ENCODE measurements around the gene MDM4.

Gene MDM4

GRCh38 chr1:204494281-204495077, 21.7 kb upstream of the MDM4 start, which contains the start of gene PIK3C2B:
Gene PIK3C2B, minus strand, starts transcription at chr1:204494805. Its CDS starts 25,003 bp downstream, at chr1:204469802.
- no peaks in the 10 kb centered on the region for H3K9me3 ChIP-seq (ENCODE audit: control insufficient read depth, low read length)
- H3K9ac ChIP-seq (ENCODE audit: low read length) = peak within 1 kb of the TSS; percentile 89
- peak within 1 kb of the TSS; percentile 97 for H3K4me3 ChIP-seq (ENCODE audit: low read length)
- H3K27me3 ChIP-seq (ENCODE audit: control insufficient read depth, insufficient read depth, low read length) = no peaks in the 10 kb centered on the region
- H3K4me1 ChIP-seq (ENCODE audit: control insufficient read depth, insufficient read depth, low read length) = peaks cover 30% of the 10 kb centered on the region
- H3K36me3 ChIP-seq (ENCODE audit: control insufficient read depth, insufficient read depth, low read length) = peaks cover 3% of the 10 kb centered on the region

DNA sequence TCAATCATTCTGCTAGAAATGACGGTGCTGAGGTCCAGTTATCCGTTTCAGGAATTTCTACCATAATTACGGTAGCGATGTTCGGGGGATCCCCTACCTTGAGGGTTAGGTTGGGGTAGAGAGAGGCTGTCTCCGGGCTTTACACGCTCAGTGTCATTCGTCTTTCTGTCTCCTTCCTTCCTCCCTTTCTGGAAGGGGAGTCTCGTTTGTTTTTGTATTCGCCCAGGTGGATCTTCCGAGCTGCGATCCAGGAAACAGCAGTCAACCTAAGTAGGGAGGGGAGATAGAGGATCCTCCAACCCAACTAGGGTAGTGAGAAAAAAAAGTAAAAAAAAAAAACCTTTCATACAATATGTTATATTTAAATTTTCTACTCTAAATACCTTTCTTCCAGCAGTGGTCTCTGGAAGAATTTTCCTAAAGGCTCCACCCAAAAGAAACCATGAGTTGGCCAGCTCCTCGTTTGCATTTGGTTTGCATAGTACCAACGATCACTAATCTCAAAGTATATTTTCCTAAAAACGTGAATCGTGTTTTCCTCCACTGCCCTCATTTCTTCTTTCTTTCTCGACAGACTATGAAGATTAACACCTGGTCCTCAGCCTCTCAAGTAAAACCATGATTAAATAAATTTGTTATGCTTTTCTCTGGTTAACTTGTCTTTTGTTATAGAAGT, 21.0 kb upstream of the MDM4 start:
- no peaks in the 10 kb centered on the region for H3K27me3 ChIP-seq (ENCODE audit: control insufficient read depth, insufficient read depth, low read length)
- H3K4me1 ChIP-seq (ENCODE audit: control insufficient read depth, insufficient read depth, low read length) = peaks cover 23% of the 10 kb centered on the region
- peak overlapping the region; percentile 89 for H3K9ac ChIP-seq (ENCODE audit: low read length)
- H3K36me3 ChIP-seq (ENCODE audit: control insufficient read depth, insufficient read depth, low read length) = peaks cover 2% of the 10 kb centered on the region
- H3K9me3 ChIP-seq (ENCODE audit: control insufficient read depth, low read length) = no peaks in the 10 kb centered on the region
- H3K4me3 ChIP-seq (ENCODE audit: low read length) = peak overlapping the region; percentile 64

- H3K9me3 ChIP-seq (ENCODE audit: control insufficient read depth, low read length) = no peaks in the 10 kb centered on the region
- H3K27me3 ChIP-seq (ENCODE audit: control insufficient read depth, insufficient read depth, low read length) = no peaks in the 10 kb centered on the region
- H3K4me3 ChIP-seq (ENCODE audit: low read length) = no peak overlapping the region
- H3K36me3 ChIP-seq (ENCODE audit: control insufficient read depth, insufficient read depth, low read length) = no peaks in the 10 kb centered on the region
- H3K4me1 ChIP-seq (ENCODE audit: control insufficient read depth, insufficient read depth, low read length) = peaks cover 22% of the 10 kb centered on the region
- no peak overlapping the region for H3K9ac ChIP-seq (ENCODE audit: low read length)
Measured at GRCh38 chr1:204495777-204496176, 20.4 kb upstream of the MDM4 start.

DNA sequence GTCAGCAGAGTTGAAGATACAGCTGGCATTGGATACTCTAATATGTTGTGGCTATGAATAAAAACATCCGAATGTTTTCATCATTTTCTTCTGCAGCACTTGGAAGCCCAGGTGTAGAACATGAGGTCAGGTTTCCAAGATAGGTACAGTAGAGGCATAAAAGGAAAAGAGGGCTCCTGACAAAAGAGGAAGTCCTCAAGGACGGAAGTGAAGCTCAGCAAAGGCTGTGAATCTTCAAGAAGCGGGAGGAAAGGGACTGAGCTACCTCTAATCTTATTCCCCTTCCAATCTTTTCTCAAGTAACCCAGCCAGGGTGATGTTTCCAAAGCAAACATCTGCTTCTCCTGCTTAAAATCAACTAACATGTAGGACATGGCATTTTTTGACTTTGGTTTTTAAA, 17.2 kb upstream of the MDM4 start:
- Histone ChIP-seq H3K27me3 (ENCODE audit: control insufficient read depth, insufficient read depth, low read length) (no peaks in the 10 kb centered on the region), H3K4me1 (ENCODE audit: control insufficient read depth, insufficient read depth, low read length) (peaks cover 8% of the 10 kb centered on the region), H3K36me3 (ENCODE audit: control insufficient read depth, insufficient read depth, low read length) (no peaks in the 10 kb centered on the region), H3K9ac (ENCODE audit: low read length) (no peak overlapping the region), H3K4me3 (ENCODE audit: low read length) (no peak overlapping the region), H3K9me3 (ENCODE audit: control insufficient read depth, low read length) (no peaks in the 10 kb centered on the region)

GRCh38 chr1:204499511-204500468, 16.4 kb upstream of the MDM4 start:
- Histone ChIP-seq H3K36me3 (ENCODE audit: control insufficient read depth, insufficient read depth, low read length) (no peaks in the 10 kb centered on the region), H3K4me1 (ENCODE audit: control insufficient read depth, insufficient read depth, low read length) (peaks cover 8% of the 10 kb centered on the region), H3K9me3 (ENCODE audit: control insufficient read depth, low read length) (no peaks in the 10 kb centered on the region), H3K27me3 (ENCODE audit: control insufficient read depth, insufficient read depth, low read length) (no peaks in the 10 kb centered on the region), H3K4me3 (ENCODE audit: low read length) (no peak overlapping the region), H3K9ac (ENCODE audit: low read length) (no peak overlapping the region)

GRCh38 chr1:204502241-204502640, 14.0 kb upstream of the MDM4 start:
- no peaks in the 10 kb centered on the region for H3K27me3 ChIP-seq (ENCODE audit: control insufficient read depth, insufficient read depth, low read length)
- H3K9ac ChIP-seq (ENCODE audit: low read length) = no peak overlapping the region
- H3K36me3 ChIP-seq (ENCODE audit: control insufficient read depth, insufficient read depth, low read length) = no peaks in the 10 kb centered on the region
- H3K4me3 ChIP-seq (ENCODE audit: low read length) = no peak overlapping the region
- no peaks in the 10 kb centered on the region for H3K9me3 ChIP-seq (ENCODE audit: control insufficient read depth, low read length)
- H3K4me1 ChIP-seq (ENCODE audit: control insufficient read depth, insufficient read depth, low read length) = no peaks in the 10 kb centered on the region

- H3K9ac ChIP-seq (ENCODE audit: low read length) = no peak overlapping the region
- no peaks in the 10 kb centered on the region for H3K9me3 ChIP-seq (ENCODE audit: control insufficient read depth, low read length)
- no peaks in the 10 kb centered on the region for H3K27me3 ChIP-seq (ENCODE audit: control insufficient read depth, insufficient read depth, low read length)
- no peak overlapping the region for H3K4me3 ChIP-seq (ENCODE audit: low read length)
- no peaks in the 10 kb centered on the region for H3K4me1 ChIP-seq (ENCODE audit: control insufficient read depth, insufficient read depth, low read length)
- no peaks in the 10 kb centered on the region for H3K36me3 ChIP-seq (ENCODE audit: control insufficient read depth, insufficient read depth, low read length)
Measured at GRCh38 chr1:204503122-204503912, 12.9 kb upstream of the MDM4 start.

GRCh38 chr1:204503913-204504519, 12.2 kb upstream of the MDM4 start:
- Histone ChIP-seq H3K4me1 (ENCODE audit: control insufficient read depth, insufficient read depth, low read length) (peaks cover under 1% of the 10 kb centered on the region), H3K9me3 (ENCODE audit: control insufficient read depth, low read length) (no peaks in the 10 kb centered on the region), H3K9ac (ENCODE audit: low read length) (no peak overlapping the region), H3K4me3 (ENCODE audit: low read length) (no peak overlapping the region), H3K27me3 (ENCODE audit: control insufficient read depth, insufficient read depth, low read length) (no peaks in the 10 kb centered on the region), H3K36me3 (ENCODE audit: control insufficient read depth, insufficient read depth, low read length) (no peaks in the 10 kb centered on the region)

DNA sequence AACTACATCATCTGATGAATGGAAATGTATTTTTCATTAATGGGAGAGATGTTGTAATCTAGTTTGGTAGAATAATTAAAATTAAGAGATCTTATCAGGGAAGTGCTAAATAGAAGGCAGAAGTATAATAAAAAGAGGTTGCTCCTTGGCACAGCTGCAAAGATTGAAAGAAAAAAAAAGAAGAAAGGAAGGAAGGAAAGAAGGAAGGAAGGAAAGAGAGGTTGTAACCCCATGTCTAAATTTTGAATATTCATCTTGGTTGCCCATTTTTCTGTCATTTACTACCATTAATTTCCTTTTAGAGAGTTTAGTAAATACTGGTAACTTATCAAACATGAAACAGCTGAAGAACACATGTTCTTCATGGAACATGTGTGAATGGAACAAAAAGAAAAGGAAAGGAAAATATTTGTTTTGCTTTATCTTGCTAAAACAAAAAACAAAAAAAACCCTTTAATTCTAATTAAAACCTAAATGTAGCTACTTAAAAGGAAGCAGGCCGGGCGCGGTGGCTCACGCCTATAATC, 10.5 kb upstream of the MDM4 start:
- Histone ChIP-seq H3K9ac (ENCODE audit: low read length) (peak overlapping the region; percentile 40), H3K36me3 (ENCODE audit: control insufficient read depth, insufficient read depth, low read length) (no peaks in the 10 kb centered on the region), H3K9me3 (ENCODE audit: control insufficient read depth, low read length) (no peaks in the 10 kb centered on the region), H3K4me3 (ENCODE audit: low read length) (no peak overlapping the region), H3K4me1 (ENCODE audit: control insufficient read depth, insufficient read depth, low read length) (peaks cover 5% of the 10 kb centered on the region), H3K27me3 (ENCODE audit: control insufficient read depth, insufficient read depth, low read length) (no peaks in the 10 kb centered on the region)

DNA sequence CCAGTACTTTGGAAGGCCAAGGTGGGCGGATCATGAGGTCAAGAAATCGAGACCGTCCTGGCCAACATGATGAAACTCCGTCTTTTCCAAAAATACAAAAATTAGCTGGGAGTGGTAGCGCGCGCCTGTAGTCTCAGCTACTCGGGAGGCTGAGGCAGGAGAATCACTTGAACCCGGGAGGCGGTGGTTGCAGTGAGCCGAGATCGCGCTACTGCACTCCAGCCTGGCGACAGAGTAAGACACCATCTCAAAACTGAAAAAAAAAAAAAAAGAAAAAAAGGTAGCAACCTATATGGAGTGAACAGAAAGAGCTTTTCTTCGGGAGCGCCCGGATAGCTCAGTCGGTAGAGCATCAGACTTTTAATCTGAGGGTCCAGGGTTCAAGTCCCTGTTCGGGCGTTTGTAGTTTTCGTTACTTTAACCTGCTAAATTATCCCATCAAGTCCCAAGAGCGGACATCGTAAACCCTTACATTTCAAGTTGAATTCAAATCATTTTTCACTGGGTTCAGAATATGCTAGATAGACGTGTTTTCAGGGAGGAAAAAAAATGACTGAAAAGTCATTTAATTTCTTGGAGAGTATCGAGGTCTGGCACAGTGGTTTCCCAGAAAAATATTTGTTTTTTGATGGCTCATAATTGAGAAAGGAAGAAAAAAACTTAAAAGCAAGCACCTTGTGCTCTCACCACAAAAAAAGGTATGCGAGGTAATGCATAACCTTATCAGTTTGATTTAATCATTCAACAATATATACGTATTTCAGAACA, 9.8 kb upstream of the MDM4 start:
- no peaks in the 10 kb centered on the region for H3K36me3 ChIP-seq (ENCODE audit: control insufficient read depth, insufficient read depth, low read length)
- H3K4me3 ChIP-seq (ENCODE audit: low read length) = peak overlapping the region; percentile 67
- H3K4me1 ChIP-seq (ENCODE audit: control insufficient read depth, insufficient read depth, low read length) = peaks cover 9% of the 10 kb centered on the region
- H3K9ac ChIP-seq (ENCODE audit: low read length) = peak overlapping the region; percentile 85
- H3K9me3 ChIP-seq (ENCODE audit: control insufficient read depth, low read length) = no peaks in the 10 kb centered on the region
- H3K27me3 ChIP-seq (ENCODE audit: control insufficient read depth, insufficient read depth, low read length) = no peaks in the 10 kb centered on the region

All from mucosa of stomach (tissue), 1 donor.